SK-N-MC (cell line): ENCODE data around the gene RHBDF2.

Experiments used
- DNase-seq: peaks from one replicate; pipeline ENCODE4 v3.0.0-alpha.2; 2011; ENCODE audit warnings: low read depth, low spot score
- H3K27ac ChIP-seq: fragments of 200-600 bp; sonication (generic); 2 replicates; pipeline ENCODE4 v1.5.1; 2016; ENCODE audit warnings: mixed run types
- H3K36me3 ChIP-seq: fragments of 200-600 bp; sonication (generic); 2 replicates; pipeline ENCODE4 v1.6.1; 2017; ENCODE audit warnings: antibody characterized with exemption, low read length, mixed read lengths; ENCODE audit not compliant: insufficient read depth
- H3K4me3 ChIP-seq: fragments of 200-600 bp; sonication (generic); 2 replicates; pipeline ENCODE4 v1.5.1; 2016
- H3K9ac ChIP-seq: fragments of 200-600 bp; sonication (generic); 2 replicates; pipeline ENCODE4 v1.8.0; 2017; ENCODE audit warnings: mixed run types, mixed read lengths; ENCODE audit not compliant: insufficient read length
- H3K9me3 ChIP-seq: fragments of 200-600 bp; sonication (generic); 2 replicates; pipeline ENCODE4 v1.6.1; 2017; ENCODE audit warnings: low read depth, mild to moderate bottlenecking, antibody characterized with exemption, low read length, moderate library complexity, mixed read lengths
- EZH2 ChIP-seq: fragments of 200-600 bp; sonication (generic); IDR thresholded peaks from one replicate; pipeline ENCODE4 v1.6.1; 2017; ENCODE audit warnings: antibody characterized with exemption
- FOXP2 ChIP-seq: optimal IDR thresholded peaks from 2 replicates; pipeline ENCODE3; 2011; ENCODE audit warnings: mild to moderate bottlenecking, moderate library complexity; ENCODE audit not compliant: insufficient read depth; ENCODE audit errors: extremely low read length, control extremely low read depth
- POLR2AphosphoS5 ChIP-seq: IDR thresholded peaks from 2 replicates; pipeline ENCODE4 v1.6.1; 2012; ENCODE audit warnings: mild to moderate bottlenecking, low read depth, low read length, borderline replicate concordance

Gene RHBDF2

DNA sequence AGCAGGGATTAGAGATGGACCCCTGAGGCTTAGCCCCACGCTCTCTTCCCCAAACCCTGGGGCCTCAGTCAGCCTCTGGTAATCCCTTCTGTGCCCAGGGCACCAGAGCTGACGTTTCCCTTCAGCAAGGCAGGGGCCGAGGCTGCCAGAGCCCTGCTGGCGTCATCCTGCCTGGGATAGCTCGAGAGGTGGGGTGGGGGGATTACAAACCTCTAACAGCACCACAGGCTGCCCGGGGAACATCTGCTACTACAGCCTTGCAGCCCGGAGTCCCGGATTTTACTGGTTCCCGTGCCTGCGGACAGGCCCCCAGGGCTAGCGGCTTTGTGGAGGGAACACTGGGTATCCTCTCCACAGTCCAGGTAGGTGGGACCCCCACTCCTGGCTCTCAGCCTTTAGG is 33.9 kb downstream of the RHBDF2 start, which contains the start of gene AANAT:
AANAT (plus strand) TSS at position 238 of the 400 bp plus-strand sequence. CDS start 1,144 bp downstream, outside the sequence.
- TF ChIP-seq FOXP2 (no peak), EZH2 (no peak), POLR2AphosphoS5 (no peak)

DNA sequence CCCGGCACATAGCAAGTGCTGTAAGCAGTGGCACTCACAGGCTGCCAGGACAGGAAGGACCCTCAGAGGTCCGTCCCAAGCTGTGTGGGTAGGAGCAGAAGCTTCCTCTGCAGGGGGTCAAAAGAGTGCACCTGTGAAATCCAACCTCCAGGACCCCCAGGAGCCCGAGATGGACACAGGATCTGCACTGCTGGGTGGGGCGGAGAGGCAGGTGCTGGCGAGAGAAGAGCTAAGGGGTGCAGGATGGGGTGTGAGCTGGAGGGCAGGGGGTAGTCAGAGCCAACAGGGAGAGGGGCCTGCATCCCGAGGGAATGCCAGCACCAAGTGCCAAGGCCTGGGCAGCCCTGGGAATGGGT is 34.5 kb downstream of the RHBDF2 start:
- no peak overlapping the region for H3K27ac ChIP-seq
- TF ChIP-seq FOXP2 (no peak), POLR2AphosphoS5 (no peak)
- no peak overlapping the region for H3K9ac ChIP-seq
- H3K4me3 ChIP-seq: no peak overlapping the region
- no peak for DNase-seq
- H3K9me3 ChIP-seq: no peaks in the 10 kb centered on the region
- no peaks in the 10 kb centered on the region for H3K36me3 ChIP-seq

More for the DNA sequence above, 33.9 kb downstream of the RHBDF2 start, which contains the start of gene AANAT:
- Histone ChIP-seq H3K27ac (peak within 1 kb of the TSS; percentile 15; the same call in 1 of the 2 replicates), H3K9ac (no peak within 1 kb of the TSS), H3K4me3 (peak within 1 kb of the TSS; percentile 52), H3K36me3 (no peaks in the 10 kb centered on the region), H3K9me3 (no peaks in the 10 kb centered on the region)
- DNase-seq: no peak

DNA sequence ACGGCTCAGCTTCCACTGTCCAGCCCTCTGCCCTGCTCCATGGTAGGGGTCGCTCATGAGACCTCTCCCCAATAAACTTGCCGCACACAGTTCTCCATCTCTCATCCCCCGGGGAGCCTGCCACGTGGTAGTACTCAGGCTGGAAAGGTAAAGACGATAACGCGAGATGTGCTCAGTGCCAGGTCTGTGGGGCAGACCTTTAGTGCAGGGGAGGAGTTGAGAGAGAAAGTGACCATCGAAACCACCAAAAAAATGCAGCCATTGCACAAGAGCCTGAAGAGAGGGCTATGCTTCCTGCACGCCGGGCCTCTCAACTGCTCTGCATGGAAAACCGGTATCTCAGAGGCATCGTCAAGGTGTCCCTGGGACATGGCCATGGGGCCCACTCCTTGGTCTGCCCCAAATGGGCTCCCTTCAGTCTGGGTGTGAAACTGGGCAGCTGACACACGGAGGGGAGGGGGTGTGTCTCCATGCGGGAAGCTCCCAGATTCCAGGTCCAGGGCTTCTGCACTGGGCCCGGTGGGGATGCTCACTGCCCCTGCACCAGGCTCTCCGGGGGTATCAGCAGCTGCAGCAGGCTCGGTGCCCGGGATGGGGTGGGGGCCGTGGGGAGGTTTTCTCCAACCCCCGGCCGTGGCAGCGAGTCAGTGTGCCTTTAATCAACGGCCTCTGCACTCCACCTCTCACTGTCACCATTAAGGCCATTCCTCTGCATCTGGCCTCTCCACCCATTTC is 38.5 kb downstream of the RHBDF2 start:
- no peak for DNase-seq
- H3K36me3 ChIP-seq: no peaks in the 10 kb centered on the region

DNA sequence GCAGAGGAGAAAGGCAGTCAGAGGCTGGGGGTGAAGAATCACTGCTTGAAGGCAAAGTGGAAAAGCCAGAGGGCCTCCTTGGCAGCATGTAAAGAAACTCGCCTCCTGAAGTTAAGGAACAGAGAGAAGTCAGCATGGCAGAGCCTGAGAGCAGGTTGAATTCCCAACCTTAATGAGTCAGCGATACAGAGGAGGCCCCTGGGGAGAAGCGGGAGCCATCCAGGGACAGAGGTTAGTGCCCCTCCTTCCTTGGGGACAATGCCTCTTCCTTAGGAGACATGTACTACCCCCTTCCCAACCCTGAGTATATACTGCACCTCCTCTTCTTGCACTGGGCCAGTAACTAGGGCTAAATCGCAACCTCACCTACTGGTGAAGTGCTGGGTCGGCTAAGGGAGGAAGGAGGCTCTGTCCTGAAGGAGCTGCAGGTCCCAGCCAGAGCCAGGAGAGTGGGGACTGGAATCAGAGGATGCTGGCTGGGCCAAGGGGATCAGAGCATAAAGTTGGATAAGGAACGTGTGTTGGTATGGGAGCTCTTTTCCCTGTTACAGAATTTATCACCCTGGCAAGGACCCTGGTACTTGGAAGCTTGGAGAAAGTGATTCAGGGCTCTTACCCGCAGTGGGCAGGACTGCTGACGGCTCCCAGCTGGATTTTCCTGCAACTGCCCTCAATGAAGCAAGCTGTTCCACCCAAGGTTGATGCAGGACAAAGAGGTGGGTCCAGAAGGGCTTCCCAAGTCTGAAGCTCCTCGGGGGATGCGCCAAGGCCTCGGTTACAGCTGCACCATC is 39.3 kb downstream of the RHBDF2 start:
- Histone ChIP-seq H3K9me3 (no peaks in the 10 kb centered on the region), H3K9ac (no peak overlapping the region), H3K4me3 (no peak overlapping the region), H3K36me3 (no peaks in the 10 kb centered on the region), H3K27ac (no peak overlapping the region)
- no peak for DNase-seq
- TF ChIP-seq EZH2 (no peak), POLR2AphosphoS5 (no peak), FOXP2 (no peak)

More for the DNA sequence above, 38.5 kb downstream of the RHBDF2 start:
- no peak overlapping the region for H3K4me3 ChIP-seq
- H3K27ac ChIP-seq: no peak overlapping the region
- TF ChIP-seq POLR2AphosphoS5: no peak
- no peak for TF ChIP-seq FOXP2
- TF ChIP-seq EZH2: no peak
- no peaks in the 10 kb centered on the region for H3K9me3 ChIP-seq
- no peak overlapping the region for H3K9ac ChIP-seq

DNA sequence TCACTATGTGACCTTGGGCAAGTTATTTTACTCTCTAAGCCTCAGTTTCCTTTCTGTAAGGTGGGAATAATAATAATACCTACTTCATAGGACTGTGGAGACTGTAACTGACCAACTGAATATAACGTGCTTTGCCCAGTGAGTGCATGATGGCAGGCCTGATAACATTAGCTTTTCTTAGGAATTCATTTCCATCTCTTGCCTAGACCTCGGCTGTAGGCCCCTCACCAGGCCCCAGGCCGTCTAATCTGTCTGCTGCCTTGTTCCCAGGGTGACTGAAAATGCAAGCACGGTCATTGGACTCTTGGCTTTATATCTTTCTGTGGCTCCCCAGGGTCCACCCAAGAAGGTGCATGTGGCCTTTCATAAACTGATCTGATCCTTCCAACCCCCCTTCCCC is 41.5 kb downstream of the RHBDF2 start:
- no peak overlapping the region for H3K27ac ChIP-seq
- no peak for TF ChIP-seq POLR2AphosphoS5
- no peak for TF ChIP-seq FOXP2
- TF ChIP-seq EZH2: no peak
- H3K9ac ChIP-seq: no peak overlapping the region
- no peaks in the 10 kb centered on the region for H3K36me3 ChIP-seq
- no peak overlapping the region for H3K4me3 ChIP-seq
- H3K9me3 ChIP-seq: no peaks in the 10 kb centered on the region
- no peak for DNase-seq

DNA sequence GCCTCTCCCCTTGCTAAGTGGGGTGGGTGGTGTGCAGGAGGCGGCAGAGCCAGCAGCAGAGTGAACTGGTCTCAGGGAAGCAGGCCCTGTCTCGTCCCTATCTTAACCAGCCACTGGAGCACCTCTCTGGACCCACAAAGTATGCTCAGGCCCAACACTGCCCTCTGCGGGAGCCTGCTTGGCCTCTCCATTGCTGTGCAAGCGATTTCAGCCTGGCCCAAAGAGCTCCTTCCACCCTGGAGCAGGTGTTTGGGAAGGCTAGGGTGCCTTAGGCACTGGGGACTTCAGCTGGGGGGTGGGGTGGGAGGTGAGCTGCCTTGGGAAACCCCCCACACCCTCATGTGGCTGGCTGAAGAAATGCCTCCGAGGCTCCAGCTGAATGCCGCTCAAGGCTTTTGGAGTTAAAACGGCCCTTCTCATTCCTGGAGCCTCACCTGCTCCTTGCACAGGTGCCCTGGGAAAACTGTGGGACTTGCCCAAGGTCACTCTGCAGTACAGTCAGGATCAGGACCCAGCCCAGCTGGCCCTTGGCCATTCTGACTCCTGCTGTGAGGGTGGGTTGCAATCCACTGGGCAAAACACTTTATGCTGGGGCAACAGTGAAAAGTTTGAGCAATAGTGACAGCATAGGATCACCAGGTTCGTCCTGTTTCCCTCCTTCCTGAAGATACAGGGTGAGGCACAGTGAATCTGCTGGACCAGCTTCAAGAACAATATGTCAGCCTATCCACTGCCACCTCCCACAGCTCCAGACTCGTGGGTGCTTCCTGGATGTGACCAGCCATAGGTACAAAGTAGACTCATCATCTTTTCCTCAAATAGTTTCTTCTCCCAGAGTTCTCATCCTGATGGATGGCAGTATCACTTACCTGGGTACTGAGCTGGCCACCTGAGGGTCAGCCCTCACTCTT is 42.4 kb downstream of the RHBDF2 start:
- H3K9ac ChIP-seq: no peak overlapping the region
- no peak overlapping the region for H3K4me3 ChIP-seq
- no peaks in the 10 kb centered on the region for H3K9me3 ChIP-seq
- TF ChIP-seq FOXP2 (no peak), POLR2AphosphoS5 (no peak), EZH2 (no peak)
- DNase-seq: no peak
- H3K36me3 ChIP-seq: no peaks in the 10 kb centered on the region
- H3K27ac ChIP-seq: no peak overlapping the region

DNA sequence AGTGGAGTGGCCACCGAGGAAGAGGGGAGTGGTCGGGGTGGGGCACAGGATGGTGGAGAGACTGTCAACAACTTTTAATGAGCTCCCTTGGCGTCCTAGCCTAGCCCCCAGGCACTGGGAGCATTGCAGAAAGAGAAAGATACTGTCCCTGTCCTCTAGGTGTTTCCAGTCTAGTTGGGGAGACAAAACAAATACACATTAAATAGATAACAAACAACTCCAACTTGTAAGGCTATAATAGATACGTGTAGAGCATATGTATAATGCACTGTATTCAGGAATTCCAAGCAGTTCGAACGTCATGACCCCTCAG is 47.8 kb downstream of the RHBDF2 start:
- TF ChIP-seq POLR2AphosphoS5: no peak
- Histone ChIP-seq H3K4me3 (no peak overlapping the region), H3K9ac (no peak overlapping the region), H3K27ac (no peak overlapping the region), H3K36me3 (no peaks in the 10 kb centered on the region), H3K9me3 (no peaks in the 10 kb centered on the region)
- no peak for DNase-seq

DNA sequence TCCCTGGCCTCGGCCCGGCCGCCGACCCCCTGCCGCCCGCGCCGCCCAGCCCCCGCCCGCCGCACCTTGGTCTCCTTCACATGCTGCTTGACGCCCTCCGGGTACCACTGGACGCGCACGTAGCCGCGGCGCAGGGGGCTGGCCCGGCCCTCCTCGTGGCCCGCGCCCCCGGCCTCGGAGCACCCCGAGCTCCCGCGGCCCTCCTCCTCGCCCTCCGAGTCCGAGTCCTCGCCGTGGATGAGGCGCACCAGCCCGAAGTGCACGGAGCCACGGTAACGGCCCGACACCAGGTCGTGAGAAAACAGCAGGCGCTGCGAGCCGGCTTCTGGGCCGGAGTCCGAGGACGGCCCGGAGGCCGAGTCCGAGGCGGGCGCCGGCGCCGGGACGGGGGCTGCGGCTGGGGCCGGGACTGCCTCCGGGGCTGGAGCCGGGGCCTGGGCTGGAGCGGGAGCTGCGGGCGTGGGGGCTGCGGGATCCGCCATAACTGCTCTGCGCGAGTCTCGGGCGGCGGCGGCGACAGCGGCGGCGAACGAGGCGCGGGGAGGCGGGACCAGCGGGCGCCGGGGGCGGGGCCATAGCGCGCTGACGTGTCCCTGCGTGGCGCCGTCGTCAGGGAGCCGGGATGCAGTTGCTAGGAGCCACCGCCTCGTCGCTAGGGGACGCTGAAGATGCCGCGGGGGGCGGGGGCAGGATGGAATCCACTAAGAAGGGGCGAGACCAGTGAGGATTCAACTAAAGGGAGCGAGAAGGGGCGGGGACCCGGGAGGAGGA is 48.4 kb downstream of the RHBDF2 start, which contains the start of gene UBE2O:
UBE2O (minus strand) TSS at position 493 of the 771 bp plus-strand sequence; CDS start at position 482, 11 bp downstream.
- Histone ChIP-seq H3K9me3 (no peaks in the 10 kb centered on the region), H3K27ac (0 out of 2 replicates have a peak within 1 kb of the TSS, but pooled peaks have one; percentile 25), H3K36me3 (no peaks in the 10 kb centered on the region), H3K4me3 (peak within 1 kb of the TSS; percentile 96), H3K9ac (peak within 1 kb of the TSS; percentile 93)
- TF ChIP-seq EZH2 (no peak), FOXP2 (no peak), POLR2AphosphoS5 (no peak)
- DNase-seq: no peak
